Trophoblast cell (in vitro differentiated cells and primary cell): ENCODE results near the gene GEMIN5.

Experiments
- DNase-seq, 2 donors: peaks; one replicate each; pipeline ENCODE4 v3.0.0-alpha.2; 2016
- H2AFZ ChIP-seq: 2 replicates; pipeline ENCODE4 v1.6.1; 2013; ENCODE audit warnings: low read length, moderate library complexity, mild to moderate bottlenecking; ENCODE audit not compliant: insufficient read depth, poor library complexity
- H2AK5ac ChIP-seq: 2 replicates; pipeline ENCODE4 v1.6.1; 2013; ENCODE audit warnings: mild to moderate bottlenecking, low read length
- H2BK120ac ChIP-seq: 2 replicates; pipeline ENCODE4 v1.6.1; 2013; ENCODE audit warnings: low read length, mild to moderate bottlenecking, moderate library complexity; ENCODE audit not compliant: insufficient read depth, poor library complexity
- H2BK12ac ChIP-seq: 2 replicates; pipeline ENCODE4 v1.6.1; 2013; ENCODE audit warnings: mild to moderate bottlenecking, low read length, moderate library complexity
- H2BK5ac ChIP-seq: 2 replicates; pipeline ENCODE4 v1.6.1; 2013; ENCODE audit warnings: low read length, low read depth, moderate library complexity, mild to moderate bottlenecking; ENCODE audit not compliant: poor library complexity
- H3K14ac ChIP-seq: 2 replicates; pipeline ENCODE4 v1.6.1; 2013; ENCODE audit warnings: mild to moderate bottlenecking, low read length
- H3K18ac ChIP-seq: 2 replicates; pipeline ENCODE4 v1.6.1; 2013; ENCODE audit warnings: mild to moderate bottlenecking, low read length
- H3K23ac ChIP-seq: 2 replicates; pipeline ENCODE4 v1.6.1; 2013; ENCODE audit warnings: low read length
- H3K27ac ChIP-seq: 2 replicates; pipeline ENCODE4 v1.5.1; 2013; ENCODE audit warnings: low read depth, mild to moderate bottlenecking, inconsistent platforms, low read length, moderate library complexity
- H3K27me3 ChIP-seq: 2 replicates; pipeline ENCODE4 v1.6.1; 2013; ENCODE audit warnings: inconsistent platforms, mild to moderate bottlenecking, low read length, moderate library complexity; ENCODE audit not compliant: insufficient read depth
- H3K36me3 ChIP-seq, 2 experiments: 1 replicate in 1 of 2; 2 replicates in 1 of 2; pipeline ENCODE4 v1.6.1; 2013; ENCODE audit warnings: low read length in 2 of 2, mild to moderate bottlenecking in 2 of 2, moderate library complexity in 1 of 2; ENCODE audit not compliant: insufficient read depth in 2 of 2, control insufficient read depth in 1 of 2
- H3K4ac ChIP-seq: 2 replicates; pipeline ENCODE4 v1.6.1; 2013; ENCODE audit warnings: low read depth, mild to moderate bottlenecking, low read length, moderate library complexity
- H3K4me1 ChIP-seq, 2 experiments: 1 replicate in 1 of 2; 2 replicates in 1 of 2; pipeline ENCODE4 v1.6.1; 2013; ENCODE audit warnings: low read length in 2 of 2, mild to moderate bottlenecking in 2 of 2, moderate library complexity in 1 of 2; ENCODE audit not compliant: insufficient read depth in 2 of 2, control insufficient read depth in 1 of 2
- H3K4me2 ChIP-seq: 2 replicates; pipeline ENCODE4 v1.6.1; 2013; ENCODE audit warnings: inconsistent platforms, mild to moderate bottlenecking, low read length, moderate library complexity
- H3K4me3 ChIP-seq: 2 replicates; pipeline ENCODE4 v1.5.1; 2013; ENCODE audit warnings: mild to moderate bottlenecking, low read depth, low read length, inconsistent platforms
- H3K79me1 ChIP-seq: one replicate; pipeline ENCODE4 v1.6.1; 2013; ENCODE audit warnings: low read length
- H3K79me2 ChIP-seq: 2 replicates; pipeline ENCODE4 v1.6.1; 2013; ENCODE audit warnings: low read length, mild to moderate bottlenecking; ENCODE audit not compliant: control insufficient read depth, insufficient read depth, poor library complexity
- H3K9ac ChIP-seq: 2 replicates; pipeline ENCODE4 v1.6.1; 2013; ENCODE audit warnings: mild to moderate bottlenecking, low read length
- H3K9me3 ChIP-seq: 2 replicates; pipeline ENCODE4 v1.6.1; 2013; ENCODE audit warnings: low read depth, mild to moderate bottlenecking, control low read depth, inconsistent platforms, low read length; ENCODE audit not compliant: insufficient read depth
- H4K12ac ChIP-seq: 2 replicates; pipeline ENCODE4 v1.6.1; 2013; ENCODE audit warnings: low read depth, mild to moderate bottlenecking, low read length, moderate library complexity
- H4K8ac ChIP-seq: 2 replicates; pipeline ENCODE4 v1.6.1; 2013; ENCODE audit warnings: low read depth, mild to moderate bottlenecking, low read length, moderate library complexity
- H4K91ac ChIP-seq: one replicate; pipeline ENCODE4 v1.6.1; 2013; ENCODE audit warnings: low read depth, mild to moderate bottlenecking, low read length, moderate library complexity
- WGBS: extraction: QIAGEN DNeasy Blood & Tissue Kit; methylation state at CpG from one replicate; pipeline ENCODE4 v1.1.7; 2013; ENCODE audit warnings: missing lambda C conversion rate; ENCODE audit not compliant: insufficient read length, insufficient coverage; ENCODE audit errors: extremely low coverage; 5-methylcytosine and 5-hydroxymethylcytosine counted together

The GEMIN5 gene

GRCh38 chr5:154966874-154967273 lies 28.9 kb upstream of the GEMIN5 start:
- no peak overlapping the region for H4K8ac ChIP-seq
- H3K27ac ChIP-seq: no peak overlapping the region
- H3K36me3 ChIP-seq: peaks cover 3% of the 10 kb centered on the region in 2 experiments
- no peaks in the 10 kb centered on the region for H3K4me1 ChIP-seq
- no peaks in the 10 kb centered on the region for H3K27me3 ChIP-seq
- no peaks in the 10 kb centered on the region for H3K79me2 ChIP-seq
- H3K9ac ChIP-seq: no peak overlapping the region
- H3K9me3 ChIP-seq: no peaks in the 10 kb centered on the region
- H3K4me2 ChIP-seq: no peak overlapping the region
- no peak for DNase-seq
- H3K79me1 ChIP-seq: no peaks in the 10 kb centered on the region
- H2BK120ac ChIP-seq: no peak overlapping the region
- H2AFZ ChIP-seq: no peak overlapping the region
- no peak overlapping the region for H2AK5ac ChIP-seq
- no CpG with 5 or more reads among the region's 3 CpGs for WGBS
- no peak overlapping the region for H3K4ac ChIP-seq
- no peak overlapping the region for H2BK5ac ChIP-seq
- H3K23ac ChIP-seq: no peak overlapping the region
- no peak overlapping the region for H3K18ac ChIP-seq
- no peak overlapping the region for H3K14ac ChIP-seq
- H3K4me3 ChIP-seq: no peak overlapping the region
- no peak overlapping the region for H4K12ac ChIP-seq
- H4K91ac ChIP-seq: no peak overlapping the region
- H2BK12ac ChIP-seq: no peak overlapping the region

- H3K14ac ChIP-seq: no peak overlapping the region
- H3K9ac ChIP-seq: no peak overlapping the region
- WGBS: no CpG with 5 or more reads among the region's 7 CpGs
- H3K4ac ChIP-seq: no peak overlapping the region
- peaks cover 6 to 7% of the 10 kb centered on the region in 2 experiments for H3K36me3 ChIP-seq
- H3K23ac ChIP-seq: no peak overlapping the region
- H4K91ac ChIP-seq: no peak overlapping the region
- no peaks in the 10 kb centered on the region for H3K79me1 ChIP-seq
- H3K79me2 ChIP-seq: no peaks in the 10 kb centered on the region
- H2AK5ac ChIP-seq: no peak overlapping the region
- no peak overlapping the region for H4K8ac ChIP-seq
- H3K4me3 ChIP-seq: no peak overlapping the region
- H3K4me2 ChIP-seq: no peak overlapping the region
- no peak overlapping the region for H2BK12ac ChIP-seq
- no peaks in the 10 kb centered on the region for H3K27me3 ChIP-seq
- no peak overlapping the region for H2AFZ ChIP-seq
- H4K12ac ChIP-seq: no peak overlapping the region
- no peak overlapping the region for H3K18ac ChIP-seq
- no peaks in the 10 kb centered on the region for H3K9me3 ChIP-seq
- H3K27ac ChIP-seq: no peak overlapping the region
- H2BK120ac ChIP-seq: no peak overlapping the region
- H3K4me1 ChIP-seq: no peaks in the 10 kb centered on the region
- no peak overlapping the region for H2BK5ac ChIP-seq
- DNase-seq: no peak
Measured at GRCh38 chr5:154966081-154966841, 28.2 kb upstream of the GEMIN5 start.

GRCh38 chr5:154962494-154962893 lies 24.5 kb upstream of the GEMIN5 start:
- no peaks in the 10 kb centered on the region for H3K4me1 ChIP-seq
- no peak for DNase-seq
- no peak overlapping the region for H2BK120ac ChIP-seq
- H3K23ac ChIP-seq: no peak overlapping the region
- H2AK5ac ChIP-seq: no peak overlapping the region
- no peak overlapping the region for H3K14ac ChIP-seq
- no peak overlapping the region for H2BK12ac ChIP-seq
- H3K9me3 ChIP-seq: no peaks in the 10 kb centered on the region
- H2AFZ ChIP-seq: no peak overlapping the region
- H3K9ac ChIP-seq: no peak overlapping the region
- no peak overlapping the region for H3K4me2 ChIP-seq
- H3K79me2 ChIP-seq: no peaks in the 10 kb centered on the region
- H3K18ac ChIP-seq: no peak overlapping the region
- no peak overlapping the region for H3K4me3 ChIP-seq
- no peaks in the 10 kb centered on the region for H3K27me3 ChIP-seq
- no peak overlapping the region for H4K91ac ChIP-seq
- H3K4ac ChIP-seq: no peak overlapping the region
- no peak overlapping the region for H4K8ac ChIP-seq
- peaks cover 15 to 16% of the 10 kb centered on the region in 2 experiments for H3K36me3 ChIP-seq
- H4K12ac ChIP-seq: no peak overlapping the region
- H3K27ac ChIP-seq: no peak overlapping the region
- H2BK5ac ChIP-seq: no peak overlapping the region
- WGBS: no CpG with 5 or more reads among the region's 1 CpG
- no peaks in the 10 kb centered on the region for H3K79me1 ChIP-seq

- Histone ChIP-seq H3K79me2 (no peaks in the 10 kb centered on the region), H3K9ac (no peak overlapping the region), H2BK12ac (no peak overlapping the region), H3K14ac (no peak overlapping the region), H3K23ac (no peak overlapping the region), H4K12ac (no peak overlapping the region), H3K4me2 (no peak overlapping the region), H2BK120ac (no peak overlapping the region), H3K4me3 (no peak overlapping the region), H2BK5ac (no peak overlapping the region), H2AK5ac (no peak overlapping the region), H3K27me3 (no peaks in the 10 kb centered on the region), H3K36me3 (peaks cover 11 to 15% of the 10 kb centered on the region in 2 experiments), H4K8ac (no peak overlapping the region), H3K27ac (no peak overlapping the region), H2AFZ (no peak overlapping the region), H3K4me1 (no peaks in the 10 kb centered on the region), H4K91ac (no peak overlapping the region), H3K4ac (no peak overlapping the region), H3K18ac (no peak overlapping the region), H3K79me1 (no peaks in the 10 kb centered on the region), H3K9me3 (no peaks in the 10 kb centered on the region)
- DNase-seq: no peak
Measured at GRCh38 chr5:154956712-154957111, 18.7 kb upstream of the GEMIN5 start.
